Gastrocnemius medialis (tissue), 4 donors: ENCODE data around the gene TIMD4.

ENCODE experiments used
- CTCF ChIP-seq, 5 experiments: fragments of 450-650 bp in 3 of 5; fragments of 200-600 bp in 2 of 5; sonication (generic) in 2 of 5; IDR thresholded peaks in 4 of 5; conservative IDR thresholded peaks in 1 of 5; 1 replicate in 4 of 5; 2 replicates in 1 of 5; pipeline ENCODE4 v1.5.1; 2016 to 2019; ENCODE audit warnings: antibody characterized with exemption in 5 of 5, mild to moderate bottlenecking in 3 of 5, moderate library complexity in 3 of 5
- POLR2A ChIP-seq, 2 donors: fragments of 450-650 bp; IDR thresholded peaks; one replicate each; pipeline ENCODE4 v1.6.1; 2017; ENCODE audit warnings: antibody characterized with exemption in 2 of 2, mild to moderate bottlenecking in 2 of 2, moderate library complexity in 2 of 2

- TF ChIP-seq CTCF (IDR thresholded peaks at IDR 0.05 in 4 of 5, conservative IDR thresholded peaks at IDR 0.05 in 1 of 5): no peak
- no peak for TF ChIP-seq POLR2A (IDR thresholded peaks at IDR 0.05)
These were observed at the start of gene TIMD4 for GRCh38 chr5:156963125-156963524.
